C4-2B (cell line): ENCODE measurements around the gene PHLDB3.

Experiments used
- CTCF ChIP-seq: fragments of 450-650 bp; conservative IDR thresholded peaks from 2 replicates; pipeline ENCODE4 v1.5.1; 2017; ENCODE audit warnings: mild to moderate bottlenecking
- ZFX ChIP-seq: fragments of 450-650 bp; IDR thresholded peaks from 2 replicates; pipeline ENCODE4 v1.6.1; 2017

GRCh38 chr19:43527860-43528622 lies 23.5 kb upstream of the PHLDB3 start:
- TF ChIP-seq CTCF (no peak), ZFX (no peak)
